HTERT RPE-1 (cell line): ENCODE results near the gene SATB1.

Experiments used
- in situ Hi-C: fragments of 300-500 bp; cut with MboI; formaldehyde crosslinking; loops from 4 replicates; pipeline ENCODE4 v1.14.3; 2020; ENCODE audit warnings: low sequenced_read_pairs

The SATB1 gene

DNA sequence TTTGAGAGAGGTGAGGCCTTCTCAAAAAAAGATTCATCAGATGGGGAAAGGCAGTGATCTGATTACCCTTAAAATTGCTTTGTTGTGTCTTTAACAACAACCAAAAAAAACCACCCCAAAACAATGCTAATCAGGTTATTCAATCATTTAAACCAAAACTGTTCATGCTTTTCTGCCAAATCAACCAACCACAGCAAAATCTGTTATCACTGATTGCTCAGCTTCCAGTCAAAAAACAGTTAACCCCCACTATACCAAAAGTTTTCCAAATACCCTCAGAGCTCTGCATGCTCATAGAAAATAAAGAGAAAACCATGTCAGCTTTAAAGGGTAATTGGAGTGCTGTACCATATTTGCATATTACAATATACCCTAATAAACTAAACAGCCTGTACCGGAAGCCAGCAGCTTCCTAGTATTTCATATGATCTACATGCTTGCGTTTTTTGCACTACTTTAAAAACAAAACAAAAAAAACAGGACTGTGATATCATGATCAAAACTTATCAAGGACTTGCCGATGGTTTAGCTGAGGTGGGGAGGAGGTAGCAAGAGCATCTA is 22.8 kb downstream of the SATB1 start:
- in situ Hi-C loops = no loop called here

- in situ Hi-C loops = no loop called here
These were observed 23.7 kb downstream of the SATB1 start for GRCh38 chr3:18401300-18401961.

GRCh38 chr3:18398448-18398847 is 26.7 kb downstream of the SATB1 start:
- in situ Hi-C loops = no loop called here

DNA sequence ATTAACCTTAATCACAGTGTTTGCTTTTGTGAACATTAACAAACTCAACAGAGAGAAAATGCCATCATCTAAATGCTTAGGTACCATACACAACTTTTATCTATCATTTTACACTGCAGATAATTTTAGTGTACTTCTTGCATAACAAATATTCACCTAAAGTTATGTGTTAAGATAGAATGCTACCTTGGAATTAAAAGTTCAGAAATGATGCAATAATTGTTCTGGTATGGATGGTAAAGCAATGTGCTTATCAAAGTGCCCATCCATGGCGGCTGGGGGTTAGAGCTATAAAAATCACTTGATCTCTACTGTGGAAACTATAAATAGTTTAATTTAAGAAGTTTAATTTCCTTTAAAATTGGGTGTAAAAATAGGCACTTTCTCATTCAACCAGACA is 28.7 kb downstream of the SATB1 start:
- in situ Hi-C loops = no loop called here

DNA sequence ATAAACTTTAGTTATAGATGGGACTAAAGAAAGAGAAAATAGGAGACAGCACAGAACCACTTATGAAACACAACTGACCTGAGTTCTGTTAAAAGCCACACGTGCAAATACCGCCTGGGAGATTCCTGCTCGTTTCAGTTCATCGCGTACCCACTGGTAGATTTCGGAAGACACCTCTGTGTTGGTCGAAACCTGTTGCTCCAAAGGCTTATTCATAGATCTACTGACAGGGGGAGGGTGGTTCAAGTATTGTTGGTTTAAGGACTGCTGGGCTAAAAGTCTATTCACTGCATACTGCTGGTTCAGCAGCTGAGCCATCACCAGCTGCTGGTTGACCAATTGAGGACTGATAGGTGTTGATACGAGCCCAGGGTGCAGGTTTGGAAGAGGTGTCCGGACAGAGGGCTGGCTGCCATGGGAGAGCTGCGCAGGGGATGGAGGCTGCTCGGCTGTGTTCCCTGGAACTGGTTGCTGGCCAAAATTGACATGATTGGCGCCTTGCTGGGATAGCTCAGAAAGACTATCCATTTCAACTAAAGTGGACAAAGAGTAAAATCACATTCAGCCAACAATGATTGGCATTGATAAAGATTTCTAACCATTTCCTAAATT is 30.6 kb downstream of the SATB1 start:
- in situ Hi-C loops = no loop called here

GRCh38 chr3:18393906-18394305 is 31.2 kb downstream of the SATB1 start:
- in situ Hi-C loops = no loop called here

- in situ Hi-C loops = no loop called here
These were observed 35.0 kb downstream of the SATB1 start for GRCh38 chr3:18390024-18390660.

DNA sequence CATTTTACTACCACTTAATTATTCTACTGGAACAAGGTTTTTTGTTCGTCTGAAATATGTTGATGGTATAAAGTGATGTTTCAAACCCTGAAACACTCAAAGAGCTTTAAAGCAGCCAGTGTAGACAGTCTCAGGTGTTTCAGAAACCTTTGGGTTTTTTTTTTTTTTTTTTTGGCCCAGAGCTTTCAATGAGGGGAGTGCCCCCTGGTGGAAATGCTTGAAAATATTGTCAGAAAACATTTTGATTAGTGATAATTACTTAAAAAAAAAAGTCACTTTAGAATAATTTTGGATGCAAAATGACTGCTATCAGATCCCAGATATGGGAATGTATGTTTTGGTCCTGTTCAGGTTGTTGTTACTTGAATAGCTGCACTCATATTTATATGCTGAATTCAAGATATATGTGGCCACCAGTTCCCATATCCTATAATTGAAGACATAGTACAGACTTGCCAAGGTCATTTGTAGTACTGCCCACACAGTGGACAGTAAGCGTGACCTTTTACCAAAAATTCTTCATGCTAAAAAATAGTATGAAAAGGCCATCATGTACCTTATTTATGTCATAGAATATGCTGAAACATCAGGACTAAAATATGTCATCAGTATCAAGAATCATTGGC is 35.9 kb downstream of the SATB1 start:
- in situ Hi-C loops = no loop called here

DNA sequence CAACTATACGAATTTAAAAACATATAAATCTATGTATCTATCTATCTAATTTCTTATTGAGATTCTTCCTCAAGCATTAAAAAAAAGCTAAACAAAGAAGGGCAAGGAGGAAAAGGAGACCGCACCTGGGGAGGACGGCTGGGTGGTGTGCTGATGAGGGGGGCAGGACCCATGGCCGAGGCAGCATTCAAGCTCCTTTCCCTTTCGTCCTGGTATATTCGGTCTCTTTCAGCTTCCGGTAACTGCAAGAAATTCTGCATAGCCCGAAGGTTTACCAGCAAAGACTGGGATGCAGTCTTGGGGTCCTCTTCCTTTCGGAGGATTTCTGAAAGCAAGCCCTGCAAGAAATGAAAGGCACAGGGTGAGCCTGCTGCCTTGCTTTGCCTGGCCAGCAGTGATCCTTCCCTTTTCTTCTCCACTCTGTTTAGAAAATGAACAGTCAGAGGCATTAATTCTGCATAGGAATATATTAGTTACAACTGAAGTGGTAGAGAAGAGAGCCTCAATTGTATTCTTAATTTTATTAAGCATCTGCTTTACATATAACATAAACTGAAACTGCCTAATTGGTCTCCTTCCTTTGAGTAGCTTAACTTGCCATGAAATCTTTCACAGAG is 38.8 kb downstream of the SATB1 start:
- in situ Hi-C loops = no loop called here

DNA sequence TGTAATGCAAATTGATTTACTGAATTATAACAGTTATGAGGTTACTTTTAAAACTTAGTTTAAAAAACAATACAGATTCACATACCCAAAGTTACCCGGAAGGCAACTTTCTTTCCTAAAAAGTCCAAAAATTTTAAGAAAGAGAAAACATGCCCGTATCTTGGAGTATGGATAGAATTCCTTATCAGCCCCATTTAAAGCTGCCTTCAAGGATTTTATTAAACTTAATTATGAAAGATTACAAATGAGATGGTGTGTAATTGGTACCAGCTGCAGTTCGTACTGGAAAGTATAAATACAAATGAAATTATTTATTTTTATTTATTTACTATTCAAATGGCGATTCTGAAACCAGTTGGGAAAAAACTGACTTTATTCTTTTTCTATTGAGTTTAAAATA is 39.4 kb downstream of the SATB1 start:
- in situ Hi-C loops = no loop called here

DNA sequence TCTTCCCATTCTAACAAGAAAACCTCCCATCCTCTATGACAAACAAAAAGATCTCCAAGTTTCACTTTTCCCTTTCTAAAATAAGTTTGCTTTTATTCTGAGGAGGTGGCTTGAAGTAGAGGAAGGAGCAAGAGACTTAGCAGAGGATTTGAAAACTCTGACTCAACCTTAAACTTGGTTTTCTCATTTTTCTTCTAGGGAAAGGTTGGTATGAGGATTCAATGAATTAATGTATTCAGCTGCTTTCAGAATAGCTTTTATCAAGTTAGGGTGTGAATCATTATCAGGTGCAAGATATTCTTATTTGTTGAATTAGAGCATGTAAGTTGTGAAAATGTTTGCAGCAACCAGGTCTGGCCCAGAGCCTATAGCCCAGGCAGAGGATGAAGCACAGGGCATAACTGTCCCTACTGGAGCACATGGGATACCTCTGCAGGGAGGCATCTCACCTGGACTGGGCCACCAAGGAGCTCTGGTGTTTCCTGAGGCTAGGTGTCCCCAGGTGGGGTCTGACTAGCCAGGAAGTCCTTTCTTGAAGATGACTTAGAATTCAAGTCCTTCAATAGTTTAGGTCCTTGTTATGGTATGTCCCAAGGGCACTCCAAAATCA is 42.3 kb downstream of the SATB1 start:
- in situ Hi-C loops = no loop called here

DNA sequence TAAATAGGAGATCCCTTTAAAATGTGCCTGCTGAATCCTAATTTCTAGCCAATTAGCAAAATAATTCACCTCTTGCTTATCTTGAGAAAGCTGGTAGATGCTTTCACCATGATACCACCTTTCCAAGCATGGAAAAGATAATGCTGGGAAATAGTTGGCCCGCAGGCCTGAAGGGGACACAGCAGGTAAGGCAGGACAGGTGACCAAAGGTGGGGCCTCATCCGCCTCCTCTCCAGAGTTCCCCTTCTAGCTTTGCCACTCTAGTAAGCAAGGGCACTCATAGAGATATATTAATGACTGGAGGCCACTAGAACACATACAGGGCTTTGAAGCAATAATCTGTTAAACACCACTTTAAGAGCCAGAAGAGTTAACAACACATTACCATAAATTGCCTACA is 45.5 kb downstream of the SATB1 start:
- in situ Hi-C loops = no loop called here

DNA sequence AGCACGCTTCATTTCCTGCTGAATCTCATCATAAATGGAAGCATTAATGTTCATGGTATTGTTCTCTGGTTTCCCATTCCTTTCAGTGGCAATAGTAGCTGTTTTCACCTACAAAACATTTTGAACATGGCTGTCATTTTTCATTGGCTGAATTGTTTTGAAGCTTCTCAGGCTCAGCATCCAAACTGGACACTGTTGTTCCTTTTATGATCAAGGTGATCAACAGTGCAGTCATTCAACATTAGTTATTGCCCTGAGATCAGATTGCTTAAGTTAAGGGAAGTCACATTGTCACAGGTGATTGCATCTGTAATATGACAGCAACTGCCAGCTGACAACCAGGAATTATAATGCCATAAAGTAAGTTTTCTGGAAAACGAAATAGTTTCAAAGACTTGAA is 46.9 kb downstream of the SATB1 start:
- in situ Hi-C loops = no loop called here

DNA sequence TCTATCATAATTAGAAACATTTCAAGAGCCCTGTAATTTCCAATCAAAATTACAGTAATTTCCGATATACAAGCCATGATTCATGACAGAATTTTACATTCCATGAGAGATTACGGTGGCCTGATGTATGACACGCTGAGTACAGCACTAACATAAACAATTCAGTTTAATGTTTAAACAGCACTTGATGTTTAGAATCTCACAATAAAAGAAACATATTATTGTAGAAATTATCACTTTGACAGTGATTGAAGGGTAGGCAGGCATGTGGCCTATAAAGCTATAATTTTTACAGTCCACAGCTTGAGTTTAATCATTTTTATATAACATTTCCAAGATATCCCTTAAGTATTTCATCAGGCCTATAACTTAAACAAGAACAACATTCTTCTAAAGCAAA is 48.5 kb downstream of the SATB1 start:
- in situ Hi-C loops = no loop called here

DNA sequence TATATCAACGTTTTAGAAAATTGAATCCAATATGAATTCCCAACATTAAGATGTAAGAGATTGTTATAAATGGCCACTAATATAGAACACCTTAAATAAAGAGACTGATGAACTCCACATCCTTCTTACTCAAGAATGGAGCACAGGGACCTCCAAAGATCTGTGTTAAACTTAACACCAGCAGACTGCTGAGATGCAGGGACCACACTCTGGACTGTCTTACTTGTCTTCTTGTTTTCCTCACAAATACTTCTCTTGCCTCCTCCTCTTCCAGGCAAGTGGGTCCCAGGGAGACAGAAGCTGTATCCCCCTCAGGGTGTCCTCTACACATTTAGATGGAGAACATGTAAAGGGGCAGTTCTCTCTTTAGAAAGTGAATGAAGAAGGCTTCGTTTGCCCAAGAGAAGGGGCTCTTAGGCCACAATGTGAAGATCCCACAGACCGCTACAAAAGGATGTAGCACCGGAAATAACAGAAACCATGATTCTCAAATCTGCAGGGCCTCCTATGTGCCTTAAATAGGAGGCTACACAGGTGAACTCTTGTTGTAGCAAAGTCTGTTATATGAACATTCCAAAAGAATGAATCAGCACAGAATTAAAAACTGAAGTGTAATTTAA is 52.2 kb downstream of the SATB1 start:
- in situ Hi-C loops = no loop called here

DNA sequence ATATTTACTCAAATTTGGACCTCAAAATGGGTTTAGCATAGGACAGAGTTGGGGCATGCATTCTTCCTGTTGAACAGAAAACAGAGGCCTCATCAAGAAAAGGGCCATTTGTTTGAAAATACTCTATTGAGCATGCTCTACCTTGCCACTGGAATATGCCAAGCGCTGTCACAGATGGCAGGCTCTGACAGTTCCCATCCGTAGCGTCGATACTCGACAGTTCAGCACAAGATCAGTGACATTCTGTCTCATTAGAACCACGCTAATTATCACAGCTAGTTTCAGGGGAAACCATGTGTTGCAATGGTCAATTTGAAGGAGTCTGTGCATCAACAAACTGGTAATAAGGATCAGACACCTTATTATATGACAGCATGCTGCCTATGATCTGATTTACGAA is 54.5 kb downstream of the SATB1 start:
- in situ Hi-C loops = no loop called here

GRCh38 chr3:18369551-18370185 is 55.5 kb downstream of the SATB1 start:
- in situ Hi-C loops = no loop called here

DNA sequence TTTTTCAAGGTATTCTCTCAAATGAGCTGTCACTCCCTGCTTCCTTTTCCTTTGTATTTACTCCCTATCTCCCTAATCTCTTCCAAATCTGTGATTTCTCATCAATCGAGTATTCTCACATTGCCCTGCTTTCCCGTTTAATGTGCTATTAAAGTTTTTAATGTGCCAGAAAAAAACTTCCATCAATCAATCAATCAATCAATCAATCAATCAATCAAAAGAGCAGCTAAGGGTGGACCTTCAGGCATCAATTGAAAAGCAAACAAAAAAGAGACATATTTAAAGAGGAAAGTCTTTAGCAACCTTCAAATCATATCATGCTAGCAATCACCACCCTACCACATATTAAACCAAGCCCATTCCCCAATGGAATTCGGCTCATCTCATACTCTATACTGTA is 58.9 kb downstream of the SATB1 start:
- in situ Hi-C loops = no loop called here

DNA sequence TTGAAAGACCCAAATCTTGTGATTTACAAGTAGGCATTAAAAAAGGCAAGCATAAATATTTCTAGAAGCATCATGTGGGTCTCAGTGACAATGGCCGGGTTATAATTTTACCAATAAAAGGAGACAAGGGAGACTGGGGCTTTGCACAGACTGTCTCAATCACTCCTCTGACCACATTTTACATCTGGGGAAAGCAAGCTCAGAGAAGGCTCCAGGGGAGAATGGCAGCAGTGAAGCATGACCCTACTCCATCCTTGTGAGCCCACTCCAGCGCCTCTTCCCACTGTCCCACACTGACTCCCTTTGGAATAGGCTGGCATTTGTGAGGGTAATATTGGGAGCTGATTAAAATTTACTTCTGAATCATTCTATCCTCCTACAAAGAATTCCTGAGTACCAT is 61.8 kb downstream of the SATB1 start:
- in situ Hi-C loops = no loop called here

- in situ Hi-C loops = no loop called here
These were observed 67.4 kb downstream of the SATB1 start for GRCh38 chr3:18357747-18358146.
